Stimulated activated CD8-positive, alpha-beta memory T cell treated with anti-CD3 and anti-CD28 coated beads, Interleukin-4, amount 100 ng/mL, for 48 hours (primary cell): ENCODE results near the gene NOC2L.
"Not testable (repeated sequence)": the region's sequence is repeated elsewhere in the genome, so short reads cannot be mapped to it uniquely, and the experiment has no call there.

Experiments
- DNase-seq: peaks from one replicate; pipeline ENCODE4 v3.0.0-alpha.2; 2020

The NOC2L gene

GRCh38 chr1:897951-898350 is 61.1 kb downstream of the NOC2L start:
- not testable (repeated sequence) for DNase-seq

- DNase-seq: no peak
These were observed 61.8 kb downstream of the NOC2L start for GRCh38 chr1:897226-897625.
